HFF-Myc (cell line): ENCODE data around the gene PRKAG2.
"Not testable (repeated sequence)": the region's sequence is repeated elsewhere in the genome, so short reads cannot be mapped to it uniquely, and the experiment has no call there.

ENCODE experiments used
- DNase-seq: peaks from one replicate; pipeline ENCODE4 v3.0.0-alpha.2; 2011; ENCODE audit warnings: low read depth; ENCODE audit errors: extremely low read depth
- H3K4me3 ChIP-seq: replicated peaks from 2 replicates; pipeline ENCODE4 v1.5.1; 2011; ENCODE audit warnings: low read depth, mild to moderate bottlenecking, control low read depth, low read length
- CTCF ChIP-seq: IDR thresholded peaks from 2 replicates; pipeline ENCODE4 v1.5.1; 2012; ENCODE audit warnings: mild to moderate bottlenecking, low read depth, low read length, control low read depth; ENCODE audit errors: missing control alignments

Gene PRKAG2

GRCh38 chr7:151586531-151587260, 290.2 kb downstream of the PRKAG2 start:
- DNase-seq = no peak

GRCh38 chr7:151585744-151586393, 291.0 kb downstream of the PRKAG2 start:
- no peak overlapping the region for H3K4me3 ChIP-seq
- DNase-seq = no peak
- TF ChIP-seq CTCF = no peak

More at GRCh38 chr7:151586531-151587260, 290.2 kb downstream of the PRKAG2 start:
- H3K4me3 ChIP-seq = no peak overlapping the region
- no peak for TF ChIP-seq CTCF

- no peak for DNase-seq
- TF ChIP-seq CTCF = no peak
- no peak overlapping the region for H3K4me3 ChIP-seq
These were observed 295.2 kb downstream of the PRKAG2 start for GRCh38 chr7:151581741-151582140.

- no peak overlapping the region for H3K4me3 ChIP-seq
- no peak for TF ChIP-seq CTCF
- no peak for DNase-seq
These were observed 297.3 kb downstream of the PRKAG2 start for GRCh38 chr7:151579644-151580043.

- TF ChIP-seq CTCF = no peak
- no peak for DNase-seq
- no peak overlapping the region for H3K4me3 ChIP-seq
These were observed 301.5 kb downstream of the PRKAG2 start for GRCh38 chr7:151575410-151575809.

GRCh38 chr7:151573046-151573445, 303.9 kb downstream of the PRKAG2 start:
- DNase-seq, H3K4me3 ChIP-seq: not testable (repeated sequence)

GRCh38 chr7:151572136-151572535, 304.8 kb downstream of the PRKAG2 start:
- H3K4me3 ChIP-seq = no peak overlapping the region
- TF ChIP-seq CTCF = no peak
- no peak for DNase-seq
